WERI-Rb-1 (cell line): ENCODE measurements around the gene TBXAS1.
A peak's percentile ranks its signal among the peaks of the same experiment; 100 is the strongest.

Experiments
- DNase-seq: peaks from one replicate; pipeline ENCODE4 v3.0.0-alpha.2; 2020
- H3K27ac ChIP-seq: fragments of 250-450 bp; sonication (Bioruptor Pico); 2 replicates; pipeline ENCODE4 v1.5.1; 2020; ENCODE audit warnings: mild to moderate bottlenecking, moderate library complexity
- H3K27me3 ChIP-seq: fragments of 250-450 bp; sonication (Bioruptor Pico); 2 replicates; pipeline ENCODE4 v1.5.1; 2021; ENCODE audit warnings: mild to moderate bottlenecking, low read depth, moderate library complexity; ENCODE audit not compliant: insufficient read depth, severe bottlenecking
- H3K36me3 ChIP-seq: fragments of 250-450 bp; sonication (Bioruptor Pico); 2 replicates; pipeline ENCODE4 v1.5.1; 2020; ENCODE audit warnings: mild to moderate bottlenecking, moderate library complexity
- H3K4me3 ChIP-seq: 2 replicates; pipeline ENCODE4 v1.5.1; 2011; ENCODE audit warnings: low read depth, mild to moderate bottlenecking, control low read depth, low read length
- H3K9me3 ChIP-seq: fragments of 250-450 bp; sonication (Bioruptor Pico); 2 replicates; pipeline ENCODE4 v1.5.1; 2021; ENCODE audit warnings: mild to moderate bottlenecking, moderate library complexity; ENCODE audit not compliant: severe bottlenecking
- TF ChIP-seq, protein P1 (sequence below): IDR thresholded peaks from 2 replicates; pipeline ENCODE4 v1.5.1; 2011; ENCODE audit warnings: low read depth, mild to moderate bottlenecking, control low read depth, inconsistent platforms, low read length

The TBXAS1 gene

GRCh38 chr7:140010194-140010895, 181.3 kb downstream of the TBXAS1 start:
- TF ChIP-seq, protein P1, sequence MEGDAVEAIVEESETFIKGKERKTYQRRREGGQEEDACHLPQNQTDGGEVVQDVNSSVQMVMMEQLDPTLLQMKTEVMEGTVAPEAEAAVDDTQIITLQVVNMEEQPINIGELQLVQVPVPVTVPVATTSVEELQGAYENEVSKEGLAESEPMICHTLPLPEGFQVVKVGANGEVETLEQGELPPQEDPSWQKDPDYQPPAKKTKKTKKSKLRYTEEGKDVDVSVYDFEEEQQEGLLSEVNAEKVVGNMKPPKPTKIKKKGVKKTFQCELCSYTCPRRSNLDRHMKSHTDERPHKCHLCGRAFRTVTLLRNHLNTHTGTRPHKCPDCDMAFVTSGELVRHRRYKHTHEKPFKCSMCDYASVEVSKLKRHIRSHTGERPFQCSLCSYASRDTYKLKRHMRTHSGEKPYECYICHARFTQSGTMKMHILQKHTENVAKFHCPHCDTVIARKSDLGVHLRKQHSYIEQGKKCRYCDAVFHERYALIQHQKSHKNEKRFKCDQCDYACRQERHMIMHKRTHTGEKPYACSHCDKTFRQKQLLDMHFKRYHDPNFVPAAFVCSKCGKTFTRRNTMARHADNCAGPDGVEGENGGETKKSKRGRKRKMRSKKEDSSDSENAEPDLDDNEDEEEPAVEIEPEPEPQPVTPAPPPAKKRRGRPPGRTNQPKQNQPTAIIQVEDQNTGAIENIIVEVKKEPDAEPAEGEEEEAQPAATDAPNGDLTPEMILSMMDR: no peak
- DNase-seq: peak; percentile 54
- Histone ChIP-seq H3K9me3 (no peaks in the 10 kb centered on the region), H3K27me3 (no peaks in the 10 kb centered on the region), H3K36me3 (no peaks in the 10 kb centered on the region), H3K27ac (no peak overlapping the region), H3K4me3 (no peak overlapping the region)

GRCh38 chr7:140013676-140014075, 184.6 kb downstream of the TBXAS1 start:
- no peak for DNase-seq
- H3K36me3 ChIP-seq: no peaks in the 10 kb centered on the region
- no peaks in the 10 kb centered on the region for H3K9me3 ChIP-seq
- H3K27ac ChIP-seq: no peak overlapping the region
- H3K27me3 ChIP-seq: no peaks in the 10 kb centered on the region
- no peak overlapping the region for H3K4me3 ChIP-seq
- TF ChIP-seq, protein P1: no peak

DNA sequence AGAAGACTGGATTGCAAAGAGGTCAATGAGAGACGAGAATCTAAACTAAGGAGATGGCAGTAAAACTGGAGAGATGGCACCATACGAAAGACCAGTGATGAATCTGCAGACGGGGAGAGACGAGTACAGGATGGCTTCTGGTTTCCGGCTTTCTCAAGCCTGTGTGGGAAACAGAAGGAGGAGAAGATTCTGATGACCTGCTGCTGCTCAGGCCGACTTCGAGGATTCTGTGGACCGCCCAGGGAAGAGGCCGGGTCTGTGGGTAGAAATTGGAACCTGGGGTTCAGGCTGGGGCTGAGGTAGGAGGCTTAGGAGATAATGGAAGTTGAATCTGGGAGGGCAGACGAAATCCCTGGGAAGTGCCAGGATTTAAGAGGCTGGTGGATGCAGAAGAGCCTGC, 185.1 kb downstream of the TBXAS1 start:
- TF ChIP-seq, protein P1: no peak
- Histone ChIP-seq H3K27ac (no peak overlapping the region), H3K27me3 (no peaks in the 10 kb centered on the region), H3K9me3 (no peaks in the 10 kb centered on the region), H3K36me3 (no peaks in the 10 kb centered on the region), H3K4me3 (no peak overlapping the region)
- no peak for DNase-seq

GRCh38 chr7:140015471-140015970, 186.5 kb downstream of the TBXAS1 start:
- Histone ChIP-seq H3K4me3 (no peak overlapping the region), H3K9me3 (no peaks in the 10 kb centered on the region), H3K27me3 (no peaks in the 10 kb centered on the region), H3K36me3 (no peaks in the 10 kb centered on the region), H3K27ac (no peak overlapping the region)
- TF ChIP-seq, protein P1: no peak
- no peak for DNase-seq

DNA sequence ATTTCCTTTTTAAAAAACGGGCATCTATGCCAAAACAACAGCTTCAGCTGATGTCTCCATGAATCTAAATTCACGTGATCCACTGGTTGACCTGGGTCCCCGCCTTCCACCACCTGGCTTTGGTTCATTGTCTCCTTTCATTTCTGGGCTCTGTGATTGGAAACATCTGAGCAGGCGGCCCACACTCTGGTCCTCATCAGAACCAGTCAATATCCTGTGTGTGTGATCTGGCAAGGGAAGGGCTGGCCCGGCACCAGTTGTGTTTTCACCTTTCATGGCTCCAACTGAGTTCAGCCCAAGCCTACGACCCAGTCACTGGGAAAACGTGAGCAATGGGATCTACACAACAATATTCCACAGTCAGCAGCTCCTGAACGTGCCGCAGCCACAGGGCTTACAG, 187.5 kb downstream of the TBXAS1 start:
- TF ChIP-seq, protein P1: no peak
- no peak for DNase-seq
- H3K4me3 ChIP-seq: no peak overlapping the region
- H3K27ac ChIP-seq: no peak overlapping the region
- no peaks in the 10 kb centered on the region for H3K9me3 ChIP-seq
- H3K27me3 ChIP-seq: no peaks in the 10 kb centered on the region
- H3K36me3 ChIP-seq: no peaks in the 10 kb centered on the region

- TF ChIP-seq, protein P1: no peak
Observed at GRCh38 chr7:140017034-140017433, 188.0 kb downstream of the TBXAS1 start.

More at GRCh38 chr7:140017034-140017433, 188.0 kb downstream of the TBXAS1 start:
- no peak for DNase-seq
- Histone ChIP-seq H3K9me3 (no peaks in the 10 kb centered on the region), H3K4me3 (no peak overlapping the region), H3K36me3 (no peaks in the 10 kb centered on the region), H3K27ac (no peak overlapping the region), H3K27me3 (no peaks in the 10 kb centered on the region)
